Cardiac muscle cell (in vitro differentiated cells and primary cell): Measurements from ENCODE around the gene LATS2. TPM values are rescaled to one million over a fixed set of nuclear protein-coding genes. Genes with fewer than 3 reads are reported as not detected.
A peak's percentile ranks its signal among the peaks of the same experiment; 100 is the strongest.

Experiments used
- DNase-seq, 2 donors: peaks; one replicate each; pipeline versions ENCODE4 v3.0.0 to v3.0.0-alpha.2; 2010 to 2017; ENCODE audit warnings: low read depth in 1 of 2, low spot score in 1 of 2
- H3K27ac ChIP-seq: fragments of 200-600 bp; sonication (generic); 2 replicates; pipeline ENCODE4 v1.5.1; 2016
- H3K27me3 ChIP-seq: fragments of 200-600 bp; sonication (generic); 2 replicates; pipeline ENCODE4 v1.6.0; 2016; ENCODE audit warnings: control low read depth
- H3K36me3 ChIP-seq: fragments of 200-600 bp; sonication (generic); 2 replicates; pipeline ENCODE4 v1.5.1; 2016; ENCODE audit warnings: control low read depth
- H3K4me1 ChIP-seq: fragments of 200-600 bp; sonication (generic); 2 replicates; pipeline ENCODE4 v1.8.1; 2017; ENCODE audit warnings: low read depth, mild to moderate bottlenecking, mixed run types
- H3K4me3 ChIP-seq: fragments of 200-600 bp; sonication (generic); 2 replicates; pipeline ENCODE4 v1.5.1; 2016; ENCODE audit warnings: mild to moderate bottlenecking
- H3K9me3 ChIP-seq: fragments of 200-600 bp; sonication (generic); 2 replicates; pipeline ENCODE4 v1.5.1; 2017; ENCODE audit warnings: low read depth, mild to moderate bottlenecking, control low read depth
- CTCF ChIP-seq: IDR thresholded peaks from 2 replicates; pipeline ENCODE4 v1.5.1; 2012; ENCODE audit warnings: low read depth, mild to moderate bottlenecking, low read length
- polyA plus RNA-seq: library from polyadenylated mRNA; unstranded; fragments of >200 nt; fragmentation: Nextera tagmentation; extraction: Ambion mirVana; gene quantifications from 2 replicates; pipeline ENCODE4 v1.2.1, GENCODE V29; 2016
- total RNA-seq: library from RNA; depleted of rRNA; stranded (reverse); fragments of >200 nt; gene quantifications from 2 replicates; pipeline ENCODE4 v1.2.3, GENCODE V29; 2016

Gene LATS2
- total and polyA plus RNA-seq, 2 experiments from 2014 or later = 4.0 to 14.7 TPM

GRCh38 chr13:21009036-21009435, 52.4 kb downstream of the LATS2 start:
- no peak for DNase-seq
- no peak overlapping the region for H3K27ac ChIP-seq
- H3K36me3 ChIP-seq = no peaks in the 10 kb centered on the region
- H3K4me3 ChIP-seq = no peak overlapping the region
- H3K27me3 ChIP-seq = no peaks in the 10 kb centered on the region
- H3K4me1 ChIP-seq = peaks cover 2% of the 10 kb centered on the region
- H3K9me3 ChIP-seq = no peaks in the 10 kb centered on the region
- no peak for TF ChIP-seq CTCF

GRCh38 chr13:21008026-21008425, 53.4 kb downstream of the LATS2 start:
- no peak for DNase-seq
- no peak for TF ChIP-seq CTCF
- H3K36me3 ChIP-seq = no peaks in the 10 kb centered on the region
- H3K27ac ChIP-seq = no peak overlapping the region
- no peaks in the 10 kb centered on the region for H3K27me3 ChIP-seq
- no peaks in the 10 kb centered on the region for H3K9me3 ChIP-seq
- H3K4me3 ChIP-seq = no peak overlapping the region
- H3K4me1 ChIP-seq = no peaks in the 10 kb centered on the region

GRCh38 chr13:21006141-21007005, 55.0 kb downstream of the LATS2 start:
- no peaks in the 10 kb centered on the region for H3K4me1 ChIP-seq
- no peaks in the 10 kb centered on the region for H3K27me3 ChIP-seq
- TF ChIP-seq CTCF = no peak
- no peak for DNase-seq
- H3K36me3 ChIP-seq = no peaks in the 10 kb centered on the region
- peak overlapping the region; percentile 52 for H3K27ac ChIP-seq
- no peaks in the 10 kb centered on the region for H3K9me3 ChIP-seq
- no peak overlapping the region for H3K4me3 ChIP-seq

- H3K36me3 ChIP-seq = no peaks in the 10 kb centered on the region
- no peak overlapping the region for H3K4me3 ChIP-seq
- no peaks in the 10 kb centered on the region for H3K27me3 ChIP-seq
- H3K4me1 ChIP-seq = no peaks in the 10 kb centered on the region
- DNase-seq = no peak
- no peak for TF ChIP-seq CTCF
- peak overlapping the region; percentile 3 for H3K27ac ChIP-seq
- no peaks in the 10 kb centered on the region for H3K9me3 ChIP-seq
Measured at GRCh38 chr13:21005193-21005592, 56.2 kb downstream of the LATS2 start.

GRCh38 chr13:21001471-21001870, 59.9 kb downstream of the LATS2 start:
- Histone ChIP-seq H3K9me3 (no peaks in the 10 kb centered on the region), H3K27ac (no peak overlapping the region), H3K36me3 (no peaks in the 10 kb centered on the region), H3K27me3 (no peaks in the 10 kb centered on the region), H3K4me3 (no peak overlapping the region), H3K4me1 (no peaks in the 10 kb centered on the region)
- TF ChIP-seq CTCF = no peak
- no peak for DNase-seq
